K562 (cell line): ENCODE data around the gene VPS16. TPM values are rescaled to one million over a fixed set of nuclear protein-coding genes. Genes with fewer than 3 reads are reported as not detected.

ENCODE experiments used
- ATAC-seq: fragments of 200-7000 bp; cut with Tn5 transposase; 3 replicates; pipeline ENCODE4 v1.9.1; 2020; ENCODE audit warnings: moderate library complexity
- BruUV-seq: library from RNA; stranded (reverse); fragments of 400-500 nt; replicated peaks from 2 replicates; lab custom pipeline; 2021; lab: Mats Ljungman, UMichigan
- CTCF ChIA-PET: fragments of 300-600 bp; formaldehyde crosslinking; extraction: SDS; loops from one replicate; lab custom pipeline; 2021; ENCODE audit warnings: low intra/inter-chr PET ratio; lab: Yijun Ruan, JAX
- POLR2A ChIA-PET: fragments of 300-600, 350-650 bp; sonication (Branson Sonifier 250); formaldehyde crosslinking; extraction: SDS; loops from one replicate; lab custom pipeline; 2021; ENCODE audit warnings: antibody characterized with exemption, inconsistent platforms; lab: Yijun Ruan, JAX
- DNase-seq, 4 experiments: peaks; one replicate each; pipeline versions ENCODE4 v3.0.0 to v3.0.0-alpha.2; 2011 to 2018; ENCODE audit warnings: low spot score in 3 of 4, mixed read lengths in 3 of 4; ENCODE audit errors: extremely low read depth in 1 of 4
- FAIRE-seq: peaks from 2 replicates; lab custom pipeline; 2011; peaks lifted over from hg19 to GRCh38; lab: Jason Lieb, UNC
- H2AFZ ChIP-seq: 2 replicates; pipeline ENCODE4 v1.6.0; 2011; ENCODE audit warnings: low read depth, low read length, control low read depth, inconsistent platforms
- H3K27ac ChIP-seq: fragments of 200-600 bp; 3 replicates; pipeline ENCODE4 v1.8.0; 2011; ENCODE audit warnings: low read depth, mild to moderate bottlenecking, control low read depth, inconsistent platforms, low read length, moderate library complexity, mixed read lengths; ENCODE audit errors: extremely low read depth
- H3K27me3 ChIP-seq, 2 experiments: fragments of 300-600 bp in 1 of 2; 2 replicates in 1 of 2; 3 replicates in 1 of 2; pipeline versions ENCODE4 v1.6.0 to v1.8.0; 2011; ENCODE audit warnings: inconsistent platforms in 2 of 2, low read length in 2 of 2, mild to moderate bottlenecking in 1 of 2, mixed read lengths in 1 of 2, moderate library complexity in 1 of 2; ENCODE audit not compliant: control insufficient read depth in 2 of 2, insufficient read depth in 2 of 2
- H3K36me3 ChIP-seq: fragments of 300-600 bp; 3 replicates; pipeline ENCODE4 v1.8.0; 2011; ENCODE audit warnings: mild to moderate bottlenecking, low read length, inconsistent platforms; ENCODE audit not compliant: control insufficient read depth, insufficient read depth
- H3K4me1 ChIP-seq, 2 experiments: fragments of 200-600 bp in 1 of 2; replicated peaks in 1 of 2; 2 replicates in 1 of 2; 3 replicates in 1 of 2; pipeline versions ENCODE4 v1.5.1 to v1.8.0; 2011; ENCODE audit warnings: inconsistent platforms in 2 of 2, low read length in 2 of 2, mild to moderate bottlenecking in 1 of 2, mixed read lengths in 1 of 2, moderate library complexity in 1 of 2; ENCODE audit not compliant: control insufficient read depth in 2 of 2, insufficient read depth in 2 of 2
- H3K4me2 ChIP-seq: 2 replicates; pipeline ENCODE4 v1.6.1; 2011; ENCODE audit warnings: low read length, control low read depth, inconsistent platforms, mixed read lengths; ENCODE audit not compliant: insufficient read depth
- H3K4me3 ChIP-seq: fragments of 200-600 bp; sonication (generic), shearing (Covaris generic); 2 replicates; pipeline ENCODE4 v1.5.1; 2016; ENCODE audit warnings: control low read depth, inconsistent platforms
- H3K79me2 ChIP-seq: fragments of 200-600 bp; 3 replicates; pipeline ENCODE4 v1.8.0; 2011; ENCODE audit warnings: low read length, inconsistent platforms; ENCODE audit not compliant: control insufficient read depth, insufficient read depth
- H3K9ac ChIP-seq, 2 experiments: 2 replicates each; pipeline versions ENCODE4 v1.6.0 to v1.6.1; 2011; ENCODE audit warnings: low read depth in 2 of 2, low read length in 2 of 2, control low read depth in 1 of 2, inconsistent platforms in 1 of 2, mild to moderate bottlenecking in 1 of 2, mixed read lengths in 1 of 2; ENCODE audit not compliant: insufficient read depth in 1 of 2
- H3K9me1 ChIP-seq: one replicate; pipeline ENCODE4 v1.6.0; 2011; ENCODE audit warnings: inconsistent platforms, mild to moderate bottlenecking, low read length, moderate library complexity; ENCODE audit not compliant: control insufficient read depth, insufficient read depth
- H3K9me3 ChIP-seq: replicated peaks from 2 replicates; pipeline ENCODE4 v1.5.1; 2011; ENCODE audit warnings: low read depth, low read length, inconsistent platforms; ENCODE audit not compliant: control insufficient read depth, insufficient read depth
- H4K20me1 ChIP-seq: replicated peaks from 2 replicates; pipeline ENCODE4 v1.6.1; 2011; ENCODE audit warnings: low read length, inconsistent platforms, mixed read lengths; ENCODE audit not compliant: control insufficient read depth, insufficient read depth
- CHD2 ChIP-seq: IDR thresholded peaks from 2 replicates; pipeline ENCODE4 v1.6.1; 2011; ENCODE audit warnings: low read depth, low read length
- ETV5 ChIP-seq: sonication (generic); formaldehyde crosslinking; IDR thresholded peaks from 2 replicates; pipeline ENCODE4 v1.4.0; 2020; ENCODE audit warnings: low read depth, mild to moderate bottlenecking, missing genetic modification reagents
- NEUROD1 ChIP-seq: fragments of 150-350 bp; IDR thresholded peaks from 2 replicates; pipeline ENCODE4 v1.6.1; 2014; ENCODE audit warnings: borderline replicate concordance, low read length, low read depth; ENCODE audit not compliant: partially characterized antibody
- RUNX1 ChIP-seq: sonication (generic); IDR thresholded peaks from 2 replicates; pipeline ENCODE4 v1.6.1; 2016; ENCODE audit warnings: antibody characterized with exemption, low read depth
- SRSF3 ChIP-seq: fragments of 200-400 bp; formaldehyde crosslinking; IDR thresholded peaks from 2 replicates; pipeline ENCODE4 v1.6.1; 2016; ENCODE audit warnings: mild to moderate bottlenecking, low read length, moderate library complexity; ENCODE audit not compliant: insufficient read depth
- ZNF263 ChIP-seq: sonication (generic); formaldehyde crosslinking; IDR thresholded peaks from 2 replicates; pipeline ENCODE4 v1.8.0; 2022; ENCODE audit warnings: mild to moderate bottlenecking, missing genetic modification reagents, borderline replicate concordance
- ZZZ3 ChIP-seq: fragments of 450-650 bp; IDR thresholded peaks from 2 replicates; pipeline ENCODE4 v1.6.1; 2016; ENCODE audit warnings: antibody characterized with exemption, mild to moderate bottlenecking, moderate library complexity
- WGBS: fragments of 100-300 bp; shearing (Covaris generic); methylation state at CpG from one replicate; pipeline ENCODE4 v1.1.6; 2016; ENCODE audit warnings: low coverage, mixed read lengths; ENCODE audit not compliant: insufficient coverage; ENCODE audit errors: missing lambda C conversion rate; 5-methylcytosine and 5-hydroxymethylcytosine counted together
- in situ Hi-C: fragments of 300-500 bp; cut with MboI; formaldehyde crosslinking; loops from 4 replicates; pipeline ENCODE4 v1.15.0; 2018; ENCODE audit warnings: inconsistent platforms, mixed read lengths
- intact Hi-C: fragments of 100-400 bp; cut with micrococcal nuclease; formaldehyde crosslinking; loops from 2 replicates; pipeline ENCODE4 v1.14.2; 2022
- polyA plus RNA-seq, 8 experiments: library from polyadenylated mRNA; depleted of rRNA in 4 of 8; stranded (reverse) in 5 of 8; unstranded in 3 of 8; fragments of >200 nt; fragmentation: Nextera tagmentation in 2 of 8; fragmentation: Illumina TruSeq in 1 of 8; extraction: Ambion mirVana in 2 of 8; extraction: Trizol in 1 of 8; gene quantifications; 2 replicates each; pipeline versions ENCODE4 v1.2.1 to v1.2.3, GENCODE V29; 2011 to 2014; ENCODE audit warnings: inconsistent platforms in 1 of 8, missing spikeins in 1 of 8
- total RNA-seq, 7 experiments: library from RNA; depleted of rRNA in 6 of 7; stranded (reverse); fragments of >200 nt in 6 of 7; fragmentation: Illumina TruSeq in 2 of 7; extraction: Trizol in 2 of 7; gene quantifications; 2 replicates each; pipeline versions ENCODE4 v1.2.1 to v1.2.3, GENCODE V29; 2011 to 2021; ENCODE audit warnings: low replicate concordance in 1 of 7
- TF ChIP-seq, protein P1 (sequence below): sonication (generic); formaldehyde crosslinking; IDR thresholded peaks from 2 replicates; pipeline ENCODE4 v1.8.1; 2023; ENCODE audit warnings: mild to moderate bottlenecking, missing genetic modification reagents
- TF ChIP-seq, protein P2 (sequence below): fragments of 250-450 bp; sonication (Bioruptor Pico); IDR thresholded peaks from 2 replicates; pipeline ENCODE4 v1.8.0; 2021; ENCODE audit warnings: moderate library complexity, mild to moderate bottlenecking, inconsistent platforms

Gene VPS16
- total and polyA plus RNA-seq, 9 of the 15 experiments (the other 6 are each of a cell fraction or from before 2014, with no cell fraction given), result 6.8 to 24.7 (median 14.0) TPM

DNA sequence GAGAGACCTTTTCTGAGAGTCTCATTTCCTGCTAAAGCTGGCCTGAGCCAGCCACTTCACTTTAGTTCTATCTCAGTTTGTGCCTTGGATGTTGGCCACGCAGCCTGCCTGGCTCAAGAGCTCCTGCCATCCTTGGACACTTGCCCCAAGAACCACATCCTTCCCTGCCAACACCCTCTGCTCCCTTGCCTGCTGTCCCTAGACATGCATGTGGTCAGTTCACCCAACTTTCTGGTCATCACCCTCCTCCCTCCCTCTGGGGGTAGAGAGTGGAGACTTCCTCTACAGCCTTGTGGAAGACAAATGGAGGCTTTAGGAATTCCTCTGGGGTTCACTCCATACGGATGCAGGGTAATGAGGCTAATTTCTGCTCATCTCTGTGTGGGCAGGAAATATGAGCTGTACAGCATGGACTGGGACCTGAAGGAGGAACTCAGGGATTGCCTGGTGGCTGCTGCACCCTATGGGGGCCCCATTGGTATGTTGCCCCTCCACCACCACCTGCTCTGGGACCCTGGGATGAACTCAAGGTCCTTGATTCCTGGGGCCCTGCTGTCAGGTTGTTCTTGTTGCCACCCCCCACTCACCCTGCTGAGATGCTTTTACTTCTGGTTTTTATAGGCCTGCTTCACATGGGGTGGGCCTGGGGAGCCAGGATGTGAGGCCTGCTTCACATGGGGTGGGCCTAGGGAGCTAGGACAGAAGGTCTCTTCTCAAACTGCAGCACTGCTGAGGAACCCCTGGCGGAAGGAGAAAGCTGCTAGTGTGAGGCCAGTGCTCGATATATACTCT is 19.0 kb downstream of the VPS16 start (continued):
- TF ChIP-seq, protein P1, sequence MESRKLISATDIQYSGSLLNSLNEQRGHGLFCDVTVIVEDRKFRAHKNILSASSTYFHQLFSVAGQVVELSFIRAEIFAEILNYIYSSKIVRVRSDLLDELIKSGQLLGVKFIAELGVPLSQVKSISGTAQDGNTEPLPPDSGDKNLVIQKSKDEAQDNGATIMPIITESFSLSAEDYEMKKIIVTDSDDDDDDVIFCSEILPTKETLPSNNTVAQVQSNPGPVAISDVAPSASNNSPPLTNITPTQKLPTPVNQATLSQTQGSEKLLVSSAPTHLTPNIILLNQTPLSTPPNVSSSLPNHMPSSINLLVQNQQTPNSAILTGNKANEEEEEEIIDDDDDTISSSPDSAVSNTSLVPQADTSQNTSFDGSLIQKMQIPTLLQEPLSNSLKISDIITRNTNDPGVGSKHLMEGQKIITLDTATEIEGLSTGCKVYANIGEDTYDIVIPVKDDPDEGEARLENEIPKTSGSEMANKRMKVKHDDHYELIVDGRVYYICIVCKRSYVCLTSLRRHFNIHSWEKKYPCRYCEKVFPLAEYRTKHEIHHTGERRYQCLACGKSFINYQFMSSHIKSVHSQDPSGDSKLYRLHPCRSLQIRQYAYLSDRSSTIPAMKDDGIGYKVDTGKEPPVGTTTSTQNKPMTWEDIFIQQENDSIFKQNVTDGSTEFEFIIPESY (CRISPR knock-in tag), result no peak
- TF ChIP-seq ZNF263 (CRISPR knock-in tag) (no peak), CHD2 (no peak)

DNA sequence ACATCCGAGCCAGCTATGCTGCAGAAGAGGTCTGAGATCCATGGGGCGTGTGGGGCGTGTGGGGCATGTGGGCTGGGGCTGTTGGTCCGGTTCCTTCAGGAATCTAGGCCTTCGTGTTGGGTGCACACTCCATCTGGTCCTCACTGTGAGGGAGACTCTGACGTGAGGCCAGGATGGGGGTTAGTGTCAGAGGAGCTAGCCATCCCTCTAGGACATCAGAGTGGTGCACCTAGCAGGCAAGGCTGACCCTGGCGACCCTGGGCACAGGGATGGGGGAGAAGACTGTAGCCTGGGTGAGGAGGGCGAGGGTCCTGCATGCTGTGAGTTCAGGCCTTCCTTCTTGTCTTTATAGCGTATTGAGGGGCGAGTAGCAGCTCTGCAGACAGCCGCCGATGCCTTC is 24.1 kb downstream of the VPS16 start:
- H3K79me2 ChIP-seq, result no peaks in the 10 kb centered on the region
- intact Hi-C loops, result no loop called here
- BruUV-seq, result no TSS peak
- FAIRE-seq (no peak), DNase-seq (no peak), ATAC-seq (no peak)
- H4K20me1 ChIP-seq, result no peaks in the 10 kb centered on the region
- in situ Hi-C loops, result no loop called here
- no peak for TF ChIP-seq NEUROD1
- no peak for TF ChIP-seq ETV5 (CRISPR knock-in tag)
- no peak for TF ChIP-seq ZZZ3
- TF ChIP-seq SRSF3, result no peak
- TF ChIP-seq RUNX1, result no peak
- TF ChIP-seq, protein P2, sequence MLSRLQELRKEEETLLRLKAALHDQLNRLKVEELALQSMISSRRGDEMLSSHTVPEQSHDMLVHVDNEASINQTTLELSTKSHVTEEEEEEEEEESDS (CRISPR knock-in tag), result no peak
- H3K4me2 ChIP-seq, result no peak overlapping the region
- 68% methylated on average over 9 of the region's 12 CpGs for WGBS
- ChIA-PET CTCF (no interaction called here), POLR2A (interaction anchor here (1.1 kb wide), 1 partner anchor 53 kb away, joined by 3 read pairs; no protein-coding TSS in a partner anchor)
- H3K9me3 ChIP-seq, result no peaks in the 10 kb centered on the region
- no peak overlapping the region for H3K9ac ChIP-seq
- H3K4me1 ChIP-seq, result no peaks in the 10 kb centered on the region; a peak in 1 of 5 replicates
- H3K27me3 ChIP-seq, result no peaks in the 10 kb centered on the region
- no peak overlapping the region for H2AFZ ChIP-seq
- H3K36me3 ChIP-seq, result peaks cover 6% of the 10 kb centered on the region; the same call in 2 of the 3 replicates
- H3K27ac ChIP-seq, result no peak overlapping the region
- no peak overlapping the region for H3K4me3 ChIP-seq
- peaks cover 2% of the 10 kb centered on the region for H3K9me1 ChIP-seq
